ENCODE results near the gene SLC7A6OS. TPM values are rescaled to one million over a fixed set of nuclear protein-coding genes. Genes with fewer than 3 reads are reported as not detected.

Gene SLC7A6OS
- total and polyA plus RNA-seq, 10 of the 15 experiments (the other 5 are each of a cell fraction or from before 2014, with no cell fraction given) = 2.9 to 27.4 (median 16.9) TPM

DNA sequence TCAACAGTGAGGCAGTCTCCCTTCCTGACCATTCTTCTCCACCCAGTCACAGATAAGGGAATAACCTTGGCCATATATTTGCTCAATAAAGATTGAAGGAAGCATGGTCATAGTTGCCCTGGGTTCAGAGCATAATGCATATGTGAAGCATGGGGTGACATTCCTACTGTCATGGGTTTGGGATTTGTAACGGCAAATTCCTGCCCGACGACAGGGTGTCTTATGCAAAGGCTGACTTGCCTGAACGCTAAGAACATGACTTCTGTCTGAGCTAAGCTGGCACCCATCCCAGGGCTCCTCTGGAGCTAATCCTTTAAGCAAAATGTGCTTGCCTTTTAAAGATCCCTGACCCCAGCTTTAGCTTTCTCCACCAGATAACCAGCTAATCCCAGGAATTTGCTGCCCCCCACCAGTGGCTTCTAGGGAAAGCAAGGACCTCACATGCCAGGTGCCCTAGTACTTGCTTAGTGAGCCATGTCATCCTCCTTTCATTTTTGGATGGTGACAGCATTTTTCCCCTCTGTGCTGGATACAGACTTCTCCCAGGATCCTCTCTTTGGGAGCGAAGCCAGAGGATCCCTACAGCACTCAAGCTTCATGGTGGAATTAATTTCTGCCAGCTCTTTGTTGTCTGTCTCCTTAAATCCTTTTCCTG is 11.7 kb downstream of the SLC7A6OS start:
- SMC1A ChIA-PET (ENCODE audit: uncharacterized antibody, unreplicated experiment) = interaction anchor here (1.4 to 3.2 kb wide), 8 partner anchors 9 to 29 kb away, joined by 4 to 12 read pairs (median 5); partner anchors contain the start of genes PRMT7 and SLC7A6OS

DNA sequence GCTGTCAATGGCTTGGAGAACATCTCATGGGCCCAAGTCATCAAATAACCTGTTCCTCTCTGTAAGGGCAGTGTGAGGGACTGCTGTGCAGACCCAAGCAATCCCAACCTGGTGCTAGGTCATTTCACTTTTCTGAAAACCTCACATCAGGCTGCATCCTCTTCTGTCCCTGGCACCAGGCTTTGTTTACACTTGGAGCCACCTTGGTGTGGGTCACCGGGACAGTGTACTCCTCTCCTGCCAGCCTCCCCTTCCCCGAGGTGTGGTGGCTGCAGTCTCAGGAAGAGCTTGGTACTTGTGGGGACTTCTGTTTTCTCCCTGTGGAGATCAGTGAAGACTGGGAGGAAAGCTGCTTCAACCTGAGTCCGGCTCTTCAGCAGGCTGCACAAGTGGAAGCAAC is 12.4 kb downstream of the SLC7A6OS start:
- ChIA-PET RAD21 (ENCODE audit: unreplicated experiment) (interaction anchor here (1.2 to 3.3 kb wide), 4 partner anchors 9 to 41 kb away, joined by 3 to 10 read pairs (median 6); partner anchors contain the start of gene SLC7A6), CTCF (interaction anchor here (1.0 to 1.2 kb wide), 2 partner anchors 21 to 25 kb away, joined by 3 to 6 read pairs; no protein-coding TSS in a partner anchor), SMC1A (ENCODE audit: uncharacterized antibody, unreplicated experiment) (interaction anchor here (3.1 to 3.2 kb wide), 2 partner anchors 10 to 13 kb away, joined by 11 to 12 read pairs; no protein-coding TSS in a partner anchor), POLR2A (interaction anchor here (0.8 to 0.9 kb wide), 2 partner anchors 13 to 41 kb away, joined by 3 read pairs; no protein-coding TSS in a partner anchor)
- no peak overlapping the region for H3K27ac ChIP-seq (ENCODE audit: control insufficient read depth, insufficient read depth)
- H4K20me1 ChIP-seq (ENCODE audit: control insufficient read depth, insufficient read depth) = no peaks in the 10 kb centered on the region; the same call in 1 of the 2 replicates
- intact Hi-C loops (cut with micrococcal nuclease; ENCODE audit: unreplicated experiment) (no loop called here), in situ Hi-C loops (cut with MboI) (no loop called here)
- H3K9me3 ChIP-seq (replicated peaks; ENCODE audit: control insufficient read depth, insufficient read depth, low read length) = no peaks in the 10 kb centered on the region
- H3K36me3 ChIP-seq (ENCODE audit: control insufficient read depth in 2 of 2, insufficient read depth in 2 of 2, low read length in 1 of 2) = peaks cover 34 to 42% of the 10 kb centered on the region in 2 experiments
- H3K79me2 ChIP-seq (ENCODE audit: control insufficient read depth, insufficient read depth, low read length) = no peaks in the 10 kb centered on the region; the same call in 1 of the 2 replicates
- no peak for FAIRE-seq
- H2AFZ ChIP-seq (ENCODE audit: control insufficient read depth, low read depth, low read length) = no peak overlapping the region
- no peak overlapping the region for H3K4me3 ChIP-seq
- TF ChIP-seq, protein P1, sequence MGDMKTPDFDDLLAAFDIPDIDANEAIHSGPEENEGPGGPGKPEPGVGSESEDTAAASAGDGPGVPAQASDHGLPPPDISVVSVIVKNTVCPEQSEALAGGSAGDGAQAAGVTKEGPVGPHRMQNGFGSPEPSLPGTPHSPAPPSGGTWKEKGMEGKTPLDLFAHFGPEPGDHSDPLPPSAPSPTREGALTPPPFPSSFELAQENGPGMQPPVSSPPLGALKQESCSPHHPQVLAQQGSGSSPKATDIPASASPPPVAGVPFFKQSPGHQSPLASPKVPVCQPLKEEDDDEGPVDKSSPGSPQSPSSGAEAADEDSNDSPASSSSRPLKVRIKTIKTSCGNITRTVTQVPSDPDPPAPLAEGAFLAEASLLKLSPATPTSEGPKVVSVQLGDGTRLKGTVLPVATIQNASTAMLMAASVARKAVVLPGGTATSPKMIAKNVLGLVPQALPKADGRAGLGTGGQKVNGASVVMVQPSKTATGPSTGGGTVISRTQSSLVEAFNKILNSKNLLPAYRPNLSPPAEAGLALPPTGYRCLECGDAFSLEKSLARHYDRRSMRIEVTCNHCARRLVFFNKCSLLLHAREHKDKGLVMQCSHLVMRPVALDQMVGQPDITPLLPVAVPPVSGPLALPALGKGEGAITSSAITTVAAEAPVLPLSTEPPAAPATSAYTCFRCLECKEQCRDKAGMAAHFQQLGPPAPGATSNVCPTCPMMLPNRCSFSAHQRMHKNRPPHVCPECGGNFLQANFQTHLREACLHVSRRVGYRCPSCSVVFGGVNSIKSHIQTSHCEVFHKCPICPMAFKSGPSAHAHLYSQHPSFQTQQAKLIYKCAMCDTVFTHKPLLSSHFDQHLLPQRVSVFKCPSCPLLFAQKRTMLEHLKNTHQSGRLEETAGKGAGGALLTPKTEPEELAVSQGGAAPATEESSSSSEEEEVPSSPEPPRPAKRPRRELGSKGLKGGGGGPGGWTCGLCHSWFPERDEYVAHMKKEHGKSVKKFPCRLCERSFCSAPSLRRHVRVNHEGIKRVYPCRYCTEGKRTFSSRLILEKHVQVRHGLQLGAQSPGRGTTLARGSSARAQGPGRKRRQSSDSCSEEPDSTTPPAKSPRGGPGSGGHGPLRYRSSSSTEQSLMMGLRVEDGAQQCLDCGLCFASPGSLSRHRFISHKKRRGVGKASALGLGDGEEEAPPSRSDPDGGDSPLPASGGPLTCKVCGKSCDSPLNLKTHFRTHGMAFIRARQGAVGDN (IDR thresholded peaks at IDR 0.05) = no peak
- no peak overlapping the region for H3K9ac ChIP-seq (ENCODE audit: control insufficient read depth, insufficient read depth, low read length)
- DNase-seq (ENCODE audit: low read depth, low spot score) = no peak
- no peaks in the 10 kb centered on the region for H3K4me1 ChIP-seq (ENCODE audit: control insufficient read depth, insufficient read depth, low read length)
- WGBS (ENCODE audit: insufficient coverage, insufficient replicate concordance, low lambda C conversion rate, missing lambda C conversion rate) = 89% methylated on average over 3 of the region's 3 CpGs
- BruUV-seq (replicated peaks) = no TSS peak
- H3K4me2 ChIP-seq (ENCODE audit: control insufficient read depth, insufficient read depth) = no peak overlapping the region
- no peak for ATAC-seq
- no peaks in the 10 kb centered on the region for H3K27me3 ChIP-seq (replicated peaks in 1 of 2; ENCODE audit: control insufficient read depth in 2 of 2, insufficient read depth in 2 of 2, low read length in 1 of 2)

More for the DNA sequence above, 11.7 kb downstream of the SLC7A6OS start:
- Histone ChIP-seq H3K4me3 (no peak overlapping the region), H3K27ac (ENCODE audit: control insufficient read depth, insufficient read depth) (no peak overlapping the region), H3K4me1 (ENCODE audit: control insufficient read depth, insufficient read depth, low read length) (no peaks in the 10 kb centered on the region), H2AFZ (ENCODE audit: control insufficient read depth, low read depth, low read length) (no peak overlapping the region), H3K4me2 (ENCODE audit: control insufficient read depth, insufficient read depth) (no peak overlapping the region), H3K27me3 (replicated peaks in 1 of 2; ENCODE audit: control insufficient read depth in 2 of 2, insufficient read depth in 2 of 2, low read length in 1 of 2) (no peaks in the 10 kb centered on the region), H3K36me3 (ENCODE audit: control insufficient read depth in 2 of 2, insufficient read depth in 2 of 2, low read length in 1 of 2) (peaks cover 29 to 40% of the 10 kb centered on the region in 2 experiments), H3K9me3 (replicated peaks; ENCODE audit: control insufficient read depth, insufficient read depth, low read length) (no peaks in the 10 kb centered on the region), H4K20me1 (ENCODE audit: control insufficient read depth, insufficient read depth) (no peaks in the 10 kb centered on the region; the same call in 1 of the 2 replicates), H3K9ac (ENCODE audit: control insufficient read depth, insufficient read depth, low read length) (no peak overlapping the region), H3K79me2 (ENCODE audit: control insufficient read depth, insufficient read depth, low read length) (no peaks in the 10 kb centered on the region)
- CTCF ChIA-PET = interaction anchor here (1.0 to 2.4 kb wide), 3 partner anchors 20 to 29 kb away, joined by 3 to 15 read pairs (median 6); no protein-coding TSS in a partner anchor
- in situ Hi-C loops (cut with MboI) = no loop called here
- RAD21 ChIA-PET (ENCODE audit: unreplicated experiment) = interaction anchor here (1.1 to 3.3 kb wide), 7 partner anchors 10 to 37 kb away, joined by 3 to 10 read pairs (median 3); partner anchors contain the start of genes PRMT7, SLC7A6 and SLC7A6OS
- no peak for TF ChIP-seq CREM (IDR thresholded peaks at IDR 0.05; ENCODE audit: low read depth)
- TF ChIP-seq CHD4 (IDR thresholded peaks at IDR 0.05) = no peak
- TF ChIP-seq POLR2A (IDR thresholded peaks at IDR 0.05; ENCODE audit: low read depth, low read length) = 0 out of 2 replicates have a peak, but pooled peaks have one; percentile 8
- no peak for TF ChIP-seq NFYB (IDR thresholded peaks at IDR 0.05; ENCODE audit: insufficient read depth, low read depth, low read length)
- peak; percentile 47; the same call in 1 of the 2 replicates for TF ChIP-seq POLR2AphosphoS5 (IDR thresholded peaks at IDR 0.05; ENCODE audit: low read length)
- TF ChIP-seq SMAD5 (IDR thresholded peaks at IDR 0.05; ENCODE audit: low read depth) = no peak
- 85% methylated on average over 5 of the region's 5 CpGs for WGBS (ENCODE audit: insufficient coverage, insufficient replicate concordance, low lambda C conversion rate, missing lambda C conversion rate)
- no peak for FAIRE-seq
- no peak for ATAC-seq
- POLR2A ChIA-PET = interaction anchor here (0.6 to 0.9 kb wide), 3 partner anchors 13 to 42 kb away, joined by 3 to 4 read pairs (median 3); no protein-coding TSS in a partner anchor
- intact Hi-C loops (cut with micrococcal nuclease; ENCODE audit: unreplicated experiment) = no loop called here
- BruUV-seq (replicated peaks) = TSS peak; percentile 30
- no peak for DNase-seq (ENCODE audit: low read depth, low spot score)
